Measurements from ENCODE around the gene SYNE4. TPM values are rescaled to one million over a fixed set of nuclear protein-coding genes. Genes with fewer than 3 reads are reported as not detected.

Gene SYNE4
- total RNA-seq, 4 donors from 2014 or later = 0.42 to 3.0 (median 1.8) TPM

- Histone ChIP-seq H3K4me1 (no peaks in the 10 kb centered on the region), H3K36me3 (no peaks in the 10 kb centered on the region), H3K4me3 (no peak overlapping the region), H3K27me3 (peaks cover 54% of the 10 kb centered on the region), H3K27ac (no peak overlapping the region), H3K9me3 (no peaks in the 10 kb centered on the region)
- WGBS = 30% methylated on average over 5 of the region's 5 CpGs
- TF ChIP-seq POLR2AphosphoS5 (IDR thresholded peaks at IDR 0.05) = no peak
- no peak for DNase-seq (ENCODE audit: low spot score in 2 of 2)
Observed at GRCh38 chr19:35975608-35976214, 32.9 kb downstream of the SYNE4 start.

GRCh38 chr19:35973487-35973886 lies 35.1 kb downstream of the SYNE4 start:
- Histone ChIP-seq H3K27me3 (peaks cover 37% of the 10 kb centered on the region), H3K4me3 (no peak overlapping the region), H3K9me3 (no peaks in the 10 kb centered on the region), H3K27ac (no peak overlapping the region), H3K4me1 (no peaks in the 10 kb centered on the region), H3K36me3 (no peaks in the 10 kb centered on the region)
- no peak for TF ChIP-seq POLR2A (IDR thresholded peaks at IDR 0.05)
- DNase-seq (ENCODE audit: low spot score in 2 of 2) = no peak
- 58% methylated on average over 2 of the region's 8 CpGs for WGBS

- TF ChIP-seq POLR2AphosphoS5 (IDR thresholded peaks at IDR 0.05) (no peak), POLR2A (IDR thresholded peaks at IDR 0.05) (no peak), EP300 (IDR thresholded peaks at IDR 0.05) (no peak), CTCF (IDR thresholded peaks at IDR 0.05) (no peak)
- WGBS = 86% methylated on average over 1 of the region's 3 CpGs
- Histone ChIP-seq H3K27ac (no peak overlapping the region), H3K4me3 (no peak overlapping the region), H3K9me3 (no peaks in the 10 kb centered on the region), H3K4me1 (no peaks in the 10 kb centered on the region), H3K36me3 (no peaks in the 10 kb centered on the region), H3K27me3 (peaks cover 9% of the 10 kb centered on the region)
- no peak for DNase-seq (ENCODE audit: low spot score in 2 of 2)
Observed at GRCh38 chr19:35966771-35967170, 41.8 kb downstream of the SYNE4 start.

- Histone ChIP-seq H3K27ac (no peak overlapping the region), H3K4me1 (peaks cover 15% of the 10 kb centered on the region), H3K36me3 (no peaks in the 10 kb centered on the region), H3K4me3 (no peak overlapping the region), H3K9me3 (no peaks in the 10 kb centered on the region), H3K27me3 (peaks cover 41% of the 10 kb centered on the region)
- TF ChIP-seq EP300 (IDR thresholded peaks at IDR 0.05) (no peak), CTCF (IDR thresholded peaks at IDR 0.05) (no peak), POLR2A (IDR thresholded peaks at IDR 0.05) (no peak), POLR2AphosphoS5 (IDR thresholded peaks at IDR 0.05) (no peak)
- 10% methylated on average over 9 of the region's 9 CpGs for WGBS
- no peak for DNase-seq (ENCODE audit: low spot score in 2 of 2)
Observed at GRCh38 chr19:35963514-35963913, 45.1 kb downstream of the SYNE4 start.

GRCh38 chr19:35960432-35960972 lies 48.1 kb downstream of the SYNE4 start:
- H3K27me3 ChIP-seq = peaks cover 49% of the 10 kb centered on the region
- no peak overlapping the region for H3K27ac ChIP-seq
- TF ChIP-seq POLR2A (IDR thresholded peaks at IDR 0.05) (no peak), EP300 (IDR thresholded peaks at IDR 0.05) (no peak), CTCF (IDR thresholded peaks at IDR 0.05) (no peak), POLR2AphosphoS5 (IDR thresholded peaks at IDR 0.05) (no peak)
- no peaks in the 10 kb centered on the region for H3K36me3 ChIP-seq
- 82% methylated on average over 7 of the region's 7 CpGs for WGBS
- no peak overlapping the region for H3K4me3 ChIP-seq
- no peaks in the 10 kb centered on the region for H3K9me3 ChIP-seq
- no peak for DNase-seq (ENCODE audit: low spot score in 2 of 2)
- H3K4me1 ChIP-seq = peaks cover 15% of the 10 kb centered on the region

- H3K9me3 ChIP-seq = no peaks in the 10 kb centered on the region
- DNase-seq (ENCODE audit: low spot score in 2 of 2) = no peak
- WGBS = 41% methylated on average over 14 of the region's 20 CpGs
Observed at GRCh38 chr19:35959968-35960320, 48.7 kb downstream of the SYNE4 start.

More at GRCh38 chr19:35959968-35960320, 48.7 kb downstream of the SYNE4 start:
- Histone ChIP-seq H3K36me3 (no peaks in the 10 kb centered on the region), H3K4me3 (no peak overlapping the region), H3K4me1 (peaks cover 15% of the 10 kb centered on the region), H3K27ac (no peak overlapping the region), H3K27me3 (peaks cover 49% of the 10 kb centered on the region)
- TF ChIP-seq CTCF (IDR thresholded peaks at IDR 0.05) (no peak), POLR2AphosphoS5 (IDR thresholded peaks at IDR 0.05) (no peak), POLR2A (IDR thresholded peaks at IDR 0.05) (no peak), EP300 (IDR thresholded peaks at IDR 0.05) (no peak)

Measured in suprapubic skin (tissue), 4 donors.